Endothelial cell of umbilical vein (primary cell): Measurements from ENCODE around the gene FICD. TPM values are rescaled to one million over a fixed set of nuclear protein-coding genes. Genes with fewer than 3 reads are reported as not detected.

Source experiments
- BruUV-seq: library from RNA; stranded (reverse); fragments of 400-500 nt; replicated peaks from 2 replicates; lab custom pipeline; 2021; lab: Mats Ljungman, UMichigan
- CTCF ChIA-PET: fragments of 300-600, 350-600 bp; sonication (Branson Sonifier 250); formaldehyde crosslinking; loops from one replicate; lab custom pipeline; 2021; ENCODE audit warnings: antibody characterized with exemption, inconsistent platforms; lab: Charles Lee
- POLR2A ChIA-PET: fragments of 300-600, 350-600 bp; sonication (Branson Sonifier 250); formaldehyde crosslinking; loops from one replicate; lab custom pipeline; 2021; ENCODE audit warnings: antibody characterized with exemption, inconsistent platforms; lab: Charles Lee
- DNase-seq: peaks from one replicate; pipeline ENCODE4 v3.0.0-alpha.2; 2011; ENCODE audit warnings: low read depth, low spot score
- FAIRE-seq: peaks from 2 replicates; lab custom pipeline; 2011; peaks lifted over from hg19 to GRCh38; lab: Jason Lieb, UNC
- H2AFZ ChIP-seq: 2 replicates; pipeline ENCODE4 v1.6.0; 2012; ENCODE audit warnings: low read depth, low read length, control low read depth, inconsistent platforms
- H3K27ac ChIP-seq: 2 replicates; pipeline ENCODE4 v1.5.1; 2011; ENCODE audit warnings: low read depth, mild to moderate bottlenecking, control low read depth, low read length, moderate library complexity; ENCODE audit not compliant: insufficient read depth
- H3K27me3 ChIP-seq, 2 experiments: 2 replicates each; pipeline versions ENCODE4 v1.6.0 to v1.6.1; 2011; ENCODE audit warnings: low read length in 2 of 2, mixed read lengths in 1 of 2; ENCODE audit not compliant: control insufficient read depth in 2 of 2, insufficient read depth in 2 of 2
- H3K36me3 ChIP-seq, 2 experiments: 2 replicates in 1 of 2; 3 replicates in 1 of 2; pipeline ENCODE4 v1.5.1; 2011; ENCODE audit warnings: low read length in 2 of 2, mild to moderate bottlenecking in 1 of 2, moderate library complexity in 1 of 2; ENCODE audit not compliant: control insufficient read depth in 2 of 2, insufficient read depth in 2 of 2; ENCODE audit errors: extremely low read depth in 1 of 2
- H3K4me1 ChIP-seq: 3 replicates; pipeline ENCODE4 v1.5.1; 2011; ENCODE audit warnings: mild to moderate bottlenecking, low read length; ENCODE audit not compliant: control insufficient read depth, insufficient read depth; ENCODE audit errors: extremely low read depth
- H3K4me2 ChIP-seq: 2 replicates; pipeline ENCODE4 v1.6.1; 2011; ENCODE audit warnings: low read length, control low read depth, mixed read lengths; ENCODE audit not compliant: insufficient read depth
- H3K4me3 ChIP-seq, 3 experiments: fragments of 200-600 bp in 1 of 3; sonication (generic), shearing (Covaris generic) in 1 of 3; replicated peaks in 1 of 3; 2 replicates each; pipeline ENCODE4 v1.5.1; 2011 to 2016; ENCODE audit warnings: control low read depth in 3 of 3, low read length in 3 of 3, mild to moderate bottlenecking in 2 of 3, inconsistent platforms in 1 of 3, low read depth in 1 of 3, moderate library complexity in 1 of 3; ENCODE audit not compliant: insufficient read depth in 1 of 3
- H3K79me2 ChIP-seq: 2 replicates; pipeline ENCODE4 v1.6.0; 2012; ENCODE audit warnings: low read length, inconsistent platforms; ENCODE audit not compliant: control insufficient read depth, insufficient read depth
- H3K9ac ChIP-seq: replicated peaks from 2 replicates; pipeline ENCODE3; 2011; ENCODE audit warnings: low read length, control low read depth; ENCODE audit not compliant: insufficient read depth; ENCODE audit errors: extremely low read depth
- H3K9me1 ChIP-seq: replicated peaks from 3 replicates; pipeline ENCODE4 v1.6.0; 2011; ENCODE audit warnings: mild to moderate bottlenecking, low read length; ENCODE audit not compliant: control insufficient read depth, insufficient read depth; ENCODE audit errors: extremely low read depth
- H3K9me3 ChIP-seq: replicated peaks from 2 replicates; pipeline ENCODE4 v1.5.1; 2012; ENCODE audit warnings: low read length, inconsistent platforms; ENCODE audit not compliant: control insufficient read depth, insufficient read depth
- H4K20me1 ChIP-seq: replicated peaks from 2 replicates; pipeline ENCODE3; 2011; ENCODE audit warnings: mild to moderate bottlenecking, low read length; ENCODE audit not compliant: control insufficient read depth, insufficient read depth; ENCODE audit errors: extremely low read depth
- CTCF ChIP-seq, 2 donors: IDR thresholded peaks; 1 replicate in 1 of 2; 2 replicates in 1 of 2; pipeline ENCODE4 v1.5.1; 2011; ENCODE audit warnings: low read length in 2 of 2, mild to moderate bottlenecking in 2 of 2, moderate library complexity in 2 of 2, control low read depth in 1 of 2, inconsistent platforms in 1 of 2, low read depth in 1 of 2; ENCODE audit not compliant: insufficient read depth in 1 of 2; ENCODE audit errors: extremely low read depth in 1 of 2
- EZH2 ChIP-seq: IDR thresholded peaks from 2 replicates; pipeline ENCODE4 v1.6.1; 2012; ENCODE audit warnings: borderline replicate concordance, low read depth, mild to moderate bottlenecking, moderate library complexity, low read length, inconsistent platforms; ENCODE audit not compliant: severe bottlenecking
- FOS ChIP-seq: IDR thresholded peaks from 2 replicates; pipeline ENCODE4 v1.6.1; 2011; ENCODE audit warnings: mild to moderate bottlenecking, low read length, moderate library complexity, borderline replicate concordance; ENCODE audit not compliant: insufficient read depth
- GATA2 ChIP-seq: IDR thresholded peaks from 2 replicates; pipeline ENCODE4 v1.7.0; 2011; ENCODE audit warnings: low read depth, mild to moderate bottlenecking, moderate library complexity, mixed read lengths, low read length; ENCODE audit not compliant: insufficient read length, insufficient read depth
- JUN ChIP-seq: IDR thresholded peaks from 2 replicates; pipeline ENCODE4 v1.6.1; 2011; ENCODE audit warnings: borderline replicate concordance, low read depth; ENCODE audit not compliant: insufficient read length, insufficient read depth
- MYC ChIP-seq: IDR thresholded peaks from one replicate; pipeline ENCODE4 v1.6.1; 2011; ENCODE audit warnings: mild to moderate bottlenecking, low read depth, low read length
- POLR2A ChIP-seq: IDR thresholded peaks from 2 replicates; pipeline ENCODE4 v1.6.1; 2012; ENCODE audit warnings: low read depth, mild to moderate bottlenecking, control low read depth, low read length
- POLR2AphosphoS5 ChIP-seq: IDR thresholded peaks from 2 replicates; pipeline ENCODE4 v1.6.1; 2012; ENCODE audit warnings: low read depth, mild to moderate bottlenecking, control low read depth, low read length, moderate library complexity; ENCODE audit not compliant: insufficient read depth
- dilution Hi-C: fragments of 300-500 bp; cut with MboI; formaldehyde crosslinking; loops from one replicate; pipeline ENCODE4 v1.15.0; 2019; ENCODE audit warnings: low sequenced_read_pairs; ENCODE audit not compliant: extremely low pct_ligation_motif_present
- intact Hi-C: fragments of 100-400 bp; cut with micrococcal nuclease; formaldehyde crosslinking; loops from one replicate; pipeline ENCODE4 v1.10.0; 2022
- polyA plus RNA-seq, 4 experiments: library from polyadenylated mRNA; depleted of rRNA in 3 of 4; stranded (reverse) in 3 of 4; unstranded in 1 of 4; fragments of >200 nt; gene quantifications; 2 replicates each; pipeline versions ENCODE4 v1.2.1 to v1.2.3, GENCODE V29; 2011 to 2012; ENCODE audit warnings: missing spikeins in 1 of 4
- total RNA-seq: library from RNA; stranded (reverse); gene quantifications from 2 replicates; pipeline ENCODE4 v1.2.3, GENCODE V29; 2021
- TF ChIP-seq, protein P1 (sequence below): IDR thresholded peaks from 2 replicates; pipeline ENCODE4 v1.6.1; 2011; ENCODE audit not compliant: insufficient read depth, insufficient read length

FICD gene
- total and polyA plus RNA-seq, 2 donors (not counting 3 experiments of a cell fraction or from before 2014, with no cell fraction given), result 3.9 to 6.1 TPM

GRCh38 chr12:108518101-108518715 lies 3.1 kb downstream of the FICD start:
- intact Hi-C loops, result loop anchor here (5.0 to 10.0 kb wide), 4 partner anchors 99 to 1423 kb away; partner anchors contain the start of gene CRY1
- no TSS peak for BruUV-seq

More at GRCh38 chr12:108518101-108518715, 3.1 kb downstream of the FICD start:
- ChIA-PET POLR2A (no interaction called here), CTCF (no interaction called here)
- Histone ChIP-seq H3K9me1 (no peaks in the 10 kb centered on the region), H3K79me2 (no peaks in the 10 kb centered on the region), H3K36me3 (peaks cover 10 to 45% of the 10 kb centered on the region in 2 experiments), H3K9me3 (no peaks in the 10 kb centered on the region), H3K4me1 (peaks cover 7% of the 10 kb centered on the region), H2AFZ (no peak overlapping the region), H3K4me2 (no peak overlapping the region), H3K9ac (no peak overlapping the region), H4K20me1 (no peaks in the 10 kb centered on the region), H3K27me3 (no peaks in the 10 kb centered on the region), H3K4me3 (no peak overlapping the region), H3K27ac (no peak overlapping the region)
- DNase-seq, result no peak
- no peak for TF ChIP-seq GATA2
- no peak for TF ChIP-seq CTCF (IDR thresholded peaks at IDR 0.05; ENCODE audit: extremely low read depth in 1 of 2, insufficient read depth in 1 of 2, low read depth in 1 of 2, low read length in 2 of 2)
- TF ChIP-seq POLR2AphosphoS5, result no peak
- no peak for TF ChIP-seq POLR2A
- TF ChIP-seq, protein P1, sequence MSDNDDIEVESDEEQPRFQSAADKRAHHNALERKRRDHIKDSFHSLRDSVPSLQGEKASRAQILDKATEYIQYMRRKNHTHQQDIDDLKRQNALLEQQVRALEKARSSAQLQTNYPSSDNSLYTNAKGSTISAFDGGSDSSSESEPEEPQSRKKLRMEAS, result no peak
- TF ChIP-seq FOS, result no peak
- TF ChIP-seq EZH2, result no peak
- TF ChIP-seq JUN, result no peak
- no peak for TF ChIP-seq MYC
- dilution Hi-C loops, result no loop called here
- no peak for FAIRE-seq
